GM19372 (cell line): ENCODE results near the gene ZNF594.
"Not testable (repeated sequence)": the region's sequence is repeated elsewhere in the genome, so short reads cannot be mapped to it uniquely, and the experiment has no call there.

ENCODE experiments used
- ATAC-seq: cut with Tn5 transposase; IDR thresholded peaks from one replicate; pipeline ENCODE4 v1.9.1; 2021; ENCODE audit warnings: mild to moderate bottlenecking, low read depth, moderate library complexity; ENCODE audit not compliant: unreplicated experiment

Gene ZNF594

GRCh38 chr17:5137511-5138197 lies 54.0 kb downstream of the ZNF594 start:
- not testable (repeated sequence) for ATAC-seq

GRCh38 chr17:5136580-5137412 lies 54.9 kb downstream of the ZNF594 start:
- ATAC-seq, result not testable (repeated sequence)

GRCh38 chr17:5135726-5136579 lies 55.7 kb downstream of the ZNF594 start:
- no peak for ATAC-seq

- ATAC-seq, result not testable (repeated sequence)
Observed at GRCh38 chr17:5135131-5135712, 56.4 kb downstream of the ZNF594 start.

GRCh38 chr17:5134571-5134970 lies 57.1 kb downstream of the ZNF594 start:
- ATAC-seq, result not testable (repeated sequence)

GRCh38 chr17:5133961-5134360 lies 57.7 kb downstream of the ZNF594 start:
- ATAC-seq, result not testable (repeated sequence)

GRCh38 chr17:5133311-5133710 lies 58.4 kb downstream of the ZNF594 start:
- ATAC-seq, result no peak

- ATAC-seq, result not testable (repeated sequence)
Observed at GRCh38 chr17:5132503-5133225, 59.0 kb downstream of the ZNF594 start.

GRCh38 chr17:5131799-5132502 lies 59.7 kb downstream of the ZNF594 start:
- ATAC-seq, result not testable (repeated sequence)

GRCh38 chr17:5131146-5131715 lies 60.4 kb downstream of the ZNF594 start:
- no peak for ATAC-seq

- not testable (repeated sequence) for ATAC-seq
Observed at GRCh38 chr17:5130687-5131086, 61.0 kb downstream of the ZNF594 start.

GRCh38 chr17:5130261-5130660 lies 61.4 kb downstream of the ZNF594 start:
- ATAC-seq, result not testable (repeated sequence)

GRCh38 chr17:5129770-5130169 lies 61.9 kb downstream of the ZNF594 start:
- ATAC-seq, result not testable (repeated sequence)
